GM12878 (cell line): ENCODE measurements around the gene ELAVL2. TPM values are rescaled to one million over a fixed set of nuclear protein-coding genes. Genes with fewer than 3 reads are reported as not detected.

Experiments
- ATAC-seq: fragments of 200-7000 bp; cut with Tn5 transposase; 3 replicates; pipeline ENCODE4 v1.9.1; 2020; ENCODE audit warnings: mild to moderate bottlenecking, moderate library complexity
- BruUV-seq: library from RNA; stranded (reverse); fragments of 400-500 nt; replicated peaks from 2 replicates; lab custom pipeline; 2021; lab: Mats Ljungman, UMichigan
- CTCF ChIA-PET: fragments of 300-600 bp; sonication (Branson Sonifier 250); formaldehyde crosslinking; extraction: SDS; loops from one replicate; lab custom pipeline; 2021; ENCODE audit warnings: inconsistent platforms; lab: Yijun Ruan, JAX
- POLR2A ChIA-PET: fragments of 350-600 bp; formaldehyde crosslinking; extraction: SDS; loops from one replicate; lab custom pipeline; 2021; ENCODE audit warnings: inconsistent platforms; lab: Charles Lee
- RAD21 ChIA-PET: fragments of 300-600 bp; sonication (Branson Sonifier 250); formaldehyde crosslinking; loops from one replicate; lab custom pipeline; 2023; ENCODE audit warnings: antibody characterized with exemption; ENCODE audit not compliant: unreplicated experiment; lab: Charles Lee
- SMC1A ChIA-PET: fragments of 300-600 bp; sonication (Branson Sonifier 250); formaldehyde crosslinking; loops from one replicate; lab custom pipeline; 2023; ENCODE audit not compliant: unreplicated experiment, uncharacterized antibody; lab: Charles Lee
- DNase-seq: peaks from one replicate; pipeline ENCODE4 v3.0.0-alpha.2; 2011; ENCODE audit warnings: low read depth, low spot score
- FAIRE-seq: peaks from 3 replicates; lab custom pipeline; 2011; peaks lifted over from hg19 to GRCh38; lab: Jason Lieb, UNC
- H2AFZ ChIP-seq: 2 replicates; pipeline ENCODE4 v1.6.0; 2011; ENCODE audit warnings: low read depth, low read length, control low read depth; ENCODE audit not compliant: control insufficient read depth
- H3K27ac ChIP-seq: 2 replicates; pipeline ENCODE4 v1.5.1; 2011; ENCODE audit warnings: control low read depth; ENCODE audit not compliant: control insufficient read depth, insufficient read depth
- H3K27me3 ChIP-seq, 2 experiments: replicated peaks in 1 of 2; 2 replicates each; pipeline versions ENCODE4 v1.6.0 to v1.6.1; 2011; ENCODE audit warnings: low read length in 1 of 2; ENCODE audit not compliant: control insufficient read depth in 2 of 2, insufficient read depth in 2 of 2
- H3K36me3 ChIP-seq, 2 experiments: 2 replicates each; pipeline ENCODE4 v1.5.1; 2011; ENCODE audit warnings: low read length in 1 of 2; ENCODE audit not compliant: control insufficient read depth in 2 of 2, insufficient read depth in 2 of 2
- H3K4me1 ChIP-seq: 2 replicates; pipeline ENCODE4 v1.6.1; 2011; ENCODE audit warnings: mild to moderate bottlenecking, low read length, moderate library complexity, mixed read lengths; ENCODE audit not compliant: control insufficient read depth, insufficient read depth
- H3K4me2 ChIP-seq: 2 replicates; pipeline ENCODE4 v1.6.0; 2011; ENCODE audit warnings: control low read depth; ENCODE audit not compliant: control insufficient read depth, insufficient read depth
- H3K4me3 ChIP-seq: fragments of 200-600 bp; sonication (generic); 2 replicates; pipeline ENCODE4 v1.5.1; 2016
- H3K79me2 ChIP-seq: 2 replicates; pipeline ENCODE4 v1.6.0; 2011; ENCODE audit warnings: low read length; ENCODE audit not compliant: control insufficient read depth, insufficient read depth
- H3K9ac ChIP-seq: 2 replicates; pipeline ENCODE4 v1.8.0; 2011; ENCODE audit warnings: low read length, control low read depth, mixed read lengths; ENCODE audit not compliant: control insufficient read depth, insufficient read depth
- H3K9me3 ChIP-seq: replicated peaks from 3 replicates; pipeline ENCODE4 v1.5.1; 2011; ENCODE audit warnings: mild to moderate bottlenecking, low read length; ENCODE audit not compliant: control insufficient read depth, insufficient read depth
- H4K20me1 ChIP-seq: 2 replicates; pipeline ENCODE4 v1.6.0; 2011; ENCODE audit not compliant: control insufficient read depth, insufficient read depth
- CHD4 ChIP-seq: fragments of 200-600 bp; sonication (generic); IDR thresholded peaks from 2 replicates; pipeline ENCODE4 v1.6.1; 2016; ENCODE audit warnings: mild to moderate bottlenecking
- NR2C2 ChIP-seq: IDR thresholded peaks from 2 replicates; pipeline ENCODE4 v1.6.1; 2011; ENCODE audit warnings: borderline replicate concordance, low read depth; ENCODE audit not compliant: control insufficient read depth, insufficient read length
- RAD51 ChIP-seq: fragments of 450-650 bp; IDR thresholded peaks from 2 replicates; pipeline ENCODE4 v1.6.1; 2016; ENCODE audit warnings: moderate library complexity, mild to moderate bottlenecking, inconsistent platforms
- WGBS: methylation state at CpG from one replicate; pipeline ENCODE4 v1.1.6; 2016; ENCODE audit warnings: low lambda C conversion rate; ENCODE audit not compliant: insufficient replicate concordance, insufficient coverage; ENCODE audit errors: missing lambda C conversion rate; 5-methylcytosine and 5-hydroxymethylcytosine counted together
- in situ Hi-C: fragments of 300-500 bp; cut with MboI; formaldehyde crosslinking; loops from 9 replicates; pipeline ENCODE4 v1.14.3; 2018; ENCODE audit warnings: mixed read lengths
- intact Hi-C: fragments of 100-400 bp; cut with micrococcal nuclease; formaldehyde crosslinking; loops from one replicate; pipeline ENCODE4 v1.14.2; 2022; ENCODE audit not compliant: unreplicated experiment
- polyA plus RNA-seq, 11 experiments: library from polyadenylated mRNA; depleted of rRNA in 4 of 11; unstranded in 6 of 11; stranded (reverse) in 5 of 11; fragments of >200 nt; fragmentation: Nextera tagmentation in 4 of 11; fragmentation: Illumina TruSeq in 1 of 11; extraction: Ambion mirVana in 4 of 11; extraction: Trizol in 1 of 11; gene quantifications; 1 replicate in 1 of 11; 2 replicates in 10 of 11; pipeline versions ENCODE4 v1.2.1 to v1.2.3, GENCODE V29; 2011 to 2016; ENCODE audit warnings: inconsistent platforms in 2 of 11, missing spikeins in 2 of 11, low read depth in 1 of 11
- total RNA-seq, 4 experiments: library from RNA; depleted of rRNA in 3 of 4; stranded (reverse); fragments of >200 nt in 3 of 4; fragmentation: Illumina TruSeq in 1 of 4; extraction: Trizol in 1 of 4; gene quantifications; 2 replicates each; pipeline versions ENCODE4 v1.2.1 to v1.2.3, GENCODE V29; 2013 to 2021
- TF ChIP-seq, protein P1 (sequence below): fragments of 450-650 bp; IDR thresholded peaks from 2 replicates; pipeline ENCODE4 v1.6.1; 2017; ENCODE audit warnings: borderline replicate concordance

The ELAVL2 gene
- total and polyA plus RNA-seq, 10 of the 15 experiments (the other 5 are each of a cell fraction or from before 2014, with no cell fraction given) = 0.24 to 2.6 (median 0.76) TPM

DNA sequence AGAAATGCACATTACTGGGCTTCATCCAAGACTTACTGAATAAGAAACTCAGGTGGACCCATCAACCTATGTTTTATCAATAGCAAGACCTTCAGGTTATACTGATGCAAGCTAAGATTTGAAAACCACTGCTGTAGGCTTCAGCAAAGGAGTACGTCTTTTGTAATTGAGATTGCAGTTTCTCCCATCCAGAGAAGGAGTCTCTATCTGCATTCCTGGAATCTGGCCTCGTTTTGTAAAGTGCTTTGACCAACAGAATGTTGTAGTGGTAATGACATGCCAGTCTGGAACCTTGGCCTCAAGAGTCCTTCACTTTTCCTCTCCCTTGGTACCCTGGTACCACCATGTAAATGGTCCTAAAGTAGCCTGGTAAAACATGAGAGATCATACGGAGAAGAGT, 32.2 kb upstream of the ELAVL2 start:
- Histone ChIP-seq H3K4me1 (no peaks in the 10 kb centered on the region), H3K4me2 (no peak overlapping the region), H3K9ac (no peak overlapping the region), H2AFZ (no peak overlapping the region), H4K20me1 (no peaks in the 10 kb centered on the region)
- ChIA-PET CTCF (no interaction called here), RAD21 (no interaction called here), SMC1A (interaction anchor here (1.4 to 4.0 kb wide), 3 partner anchors 10 to 186 kb away, joined by 3 to 16 read pairs (median 11); no protein-coding TSS in a partner anchor), POLR2A (no interaction called here)
- WGBS = 0% methylated on average over 3 of the region's 3 CpGs
- in situ Hi-C loops = no loop called here
- TF ChIP-seq RAD51 = no peak
- TF ChIP-seq NR2C2 = no peak
- TF ChIP-seq, protein P1, sequence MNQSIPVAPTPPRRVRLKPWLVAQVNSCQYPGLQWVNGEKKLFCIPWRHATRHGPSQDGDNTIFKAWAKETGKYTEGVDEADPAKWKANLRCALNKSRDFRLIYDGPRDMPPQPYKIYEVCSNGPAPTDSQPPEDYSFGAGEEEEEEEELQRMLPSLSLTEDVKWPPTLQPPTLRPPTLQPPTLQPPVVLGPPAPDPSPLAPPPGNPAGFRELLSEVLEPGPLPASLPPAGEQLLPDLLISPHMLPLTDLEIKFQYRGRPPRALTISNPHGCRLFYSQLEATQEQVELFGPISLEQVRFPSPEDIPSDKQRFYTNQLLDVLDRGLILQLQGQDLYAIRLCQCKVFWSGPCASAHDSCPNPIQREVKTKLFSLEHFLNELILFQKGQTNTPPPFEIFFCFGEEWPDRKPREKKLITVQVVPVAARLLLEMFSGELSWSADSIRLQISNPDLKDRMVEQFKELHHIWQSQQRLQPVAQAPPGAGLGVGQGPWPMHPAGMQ = no peak
- no peak for TF ChIP-seq CHD4
- TF ChIP-seq, all 136 proteins: peak for 0
- Histone ChIP-seq H3K4me3 (no peak overlapping the region), H3K27me3 (no peaks in the 10 kb centered on the region), H3K9me3 (no peaks in the 10 kb centered on the region), H3K27ac (no peak overlapping the region), H3K79me2 (no peaks in the 10 kb centered on the region), H3K36me3 (no peaks in the 10 kb centered on the region)
- DNase-seq (no peak), FAIRE-seq (no peak), ATAC-seq (no peak)
- intact Hi-C loops = no loop called here
- BruUV-seq = no TSS peak
